CD4-positive, alpha-beta T cell (primary cell): Measurements from ENCODE around the gene ARPC1A. TPM values are rescaled to one million over a fixed set of nuclear protein-coding genes. Genes with fewer than 3 reads are reported as not detected.

ENCODE experiments used
- ATAC-seq: fragments of 200-7000 bp; cut with Tn5 transposase; one replicate; pipeline ENCODE4 v1.10.0; 2022; ENCODE audit warnings: mild to moderate bottlenecking; ENCODE audit not compliant: poor library complexity
- CTCF ChIA-PET: fragments of 350-600 bp; sonication (Branson Sonifier 250); formaldehyde crosslinking; loops from one replicate; lab custom pipeline; 2021; ENCODE audit warnings: antibody characterized with exemption, inconsistent platforms; lab: Charles Lee
- POLR2A ChIA-PET: fragments of 350-600 bp; sonication (Branson Sonifier 250); formaldehyde crosslinking; loops from one replicate; lab custom pipeline; 2021; ENCODE audit warnings: antibody characterized with exemption, inconsistent platforms; lab: Charles Lee
- DNase-seq, 14 experiments: peaks; one replicate each; pipeline ENCODE4 v3.0.0-alpha.2; 2013 to 2020; ENCODE audit warnings: mixed read lengths in 2 of 14
- H3K27ac ChIP-seq, 2 donors: one replicate each; pipeline versions ENCODE4 v1.5.1 to v1.7.0; 2013; ENCODE audit warnings: low read length in 2 of 2, low read depth in 1 of 2, mild to moderate bottlenecking in 1 of 2
- H3K27me3 ChIP-seq, 2 experiments: 1 replicate in 1 of 2; 2 replicates in 1 of 2; pipeline versions ENCODE4 v1.6.1 to v1.7.0; 2013; ENCODE audit warnings: low read length in 2 of 2, control low read depth in 1 of 2, mild to moderate bottlenecking in 1 of 2, moderate library complexity in 1 of 2; ENCODE audit not compliant: insufficient read depth in 2 of 2, control insufficient read depth in 1 of 2
- H3K36me3 ChIP-seq: one replicate; pipeline ENCODE4 v1.6.1; 2013; ENCODE audit warnings: low read length, control low read depth; ENCODE audit not compliant: insufficient read depth
- H3K4me1 ChIP-seq: one replicate; pipeline ENCODE4 v1.6.1; 2013; ENCODE audit warnings: low read length, control low read depth; ENCODE audit not compliant: insufficient read depth
- H3K4me3 ChIP-seq: one replicate; pipeline ENCODE4 v1.5.1; 2013; ENCODE audit warnings: mild to moderate bottlenecking, low read length, moderate library complexity
- H3K9me3 ChIP-seq, 2 experiments: 1 replicate in 1 of 2; 2 replicates in 1 of 2; pipeline versions ENCODE4 v1.6.1 to v1.7.0; 2013; ENCODE audit warnings: low read length in 2 of 2, mild to moderate bottlenecking in 2 of 2, control low read depth in 1 of 2, moderate library complexity in 1 of 2; ENCODE audit not compliant: control insufficient read depth in 1 of 2, insufficient read depth in 1 of 2
- H3K27ac Mint-ChIP-seq: one replicate; pipeline ENCODE4 v1.8.0; 2020; ENCODE audit warnings: mixed read lengths
- H3K27me3 Mint-ChIP-seq: one replicate; pipeline ENCODE4 v1.8.0; 2021; ENCODE audit warnings: mixed read lengths
- H3K36me3 Mint-ChIP-seq: one replicate; pipeline ENCODE4 v1.8.0; 2021; ENCODE audit warnings: low read depth, mixed read lengths
- H3K4me1 Mint-ChIP-seq: one replicate; pipeline ENCODE4 v1.8.0; 2021; ENCODE audit warnings: low read depth, mixed read lengths
- H3K4me3 Mint-ChIP-seq: one replicate; pipeline ENCODE4 v1.8.0; 2020; ENCODE audit warnings: mild to moderate bottlenecking, mixed read lengths
- H3K9me3 Mint-ChIP-seq: one replicate; pipeline ENCODE4 v1.8.0; 2020; ENCODE audit warnings: mixed read lengths
- CTCF ChIP-seq: fragments of 200-600 bp; IDR thresholded peaks from one replicate; pipeline ENCODE4 v1.8.0; 2022; ENCODE audit warnings: antibody characterized with exemption, mild to moderate bottlenecking
- intact Hi-C, 2 experiments: fragments of 100-400 bp; cut with DNase I in 1 of 2; cut with micrococcal nuclease in 1 of 2; formaldehyde crosslinking; loops; one replicate each; pipeline versions ENCODE4 v1.15.1 to v1.9.0; 2023 to 2025; cut with DNase I, micrococcal nuclease
- total RNA-seq, 174 experiments: library from RNA in 2 of 174; stranded (reverse) in 2 of 174; gene quantifications; one replicate each; pipeline ENCODE4 v1.2.3 and lab custom pipeline; 2021 to 2026

The ARPC1A gene
- total RNA-seq, 2 experiments from 2014 or later, result 25.3 to 30.4 TPM

GRCh38 chr7:99383203-99383602 is 57.5 kb downstream of the ARPC1A start:
- Histone ChIP-seq H3K9me3 (no peaks in the 10 kb centered on the region), H3K4me1 (peaks cover 79% of the 10 kb centered on the region), H3K4me3 (no peak overlapping the region), H3K36me3 (peaks cover 59% of the 10 kb centered on the region), H3K27ac (peak overlapping the region in 1 of 2 donors; percentile 65), H3K27me3 (no peaks in the 10 kb centered on the region)
- POLR2A ChIA-PET, result no interaction called here
- DNase-seq, result no peak
- TF ChIP-seq CTCF, result no peak
- ATAC-seq, result no peak
- Mint-ChIP-seq H3K27ac (peak overlapping the region; percentile 67), H3K4me3 (peak overlapping the region; percentile 42), H3K27me3 (no peaks in the 10 kb centered on the region), H3K36me3 (peaks cover 53% of the 10 kb centered on the region), H3K9me3 (no peaks in the 10 kb centered on the region), H3K4me1 (peaks cover 54% of the 10 kb centered on the region)
- intact Hi-C loops, result no loop called here
- CTCF ChIA-PET, result no interaction called here

GRCh38 chr7:99383791-99384370 is 58.2 kb downstream of the ARPC1A start:
- no peaks in the 10 kb centered on the region for H3K27me3 ChIP-seq
- no peaks in the 10 kb centered on the region for H3K9me3 Mint-ChIP-seq
- H3K4me3 Mint-ChIP-seq, result no peak overlapping the region
- intact Hi-C loops, result no loop called here
- peaks cover 53% of the 10 kb centered on the region for H3K4me1 Mint-ChIP-seq
- POLR2A ChIA-PET, result no interaction called here
- H3K27ac Mint-ChIP-seq, result peak overlapping the region; percentile 67
- CTCF ChIA-PET, result no interaction called here
- TF ChIP-seq CTCF, result no peak
- no peaks in the 10 kb centered on the region for H3K27me3 Mint-ChIP-seq
- peak overlapping the region; percentile 45 to 65 for H3K27ac ChIP-seq
- peaks cover 61% of the 10 kb centered on the region for H3K36me3 ChIP-seq
- H3K4me1 ChIP-seq, result peaks cover 72% of the 10 kb centered on the region
- peaks cover 54% of the 10 kb centered on the region for H3K36me3 Mint-ChIP-seq
- no peak for DNase-seq
- no peak for ATAC-seq
- H3K9me3 ChIP-seq, result no peaks in the 10 kb centered on the region
- H3K4me3 ChIP-seq, result no peak overlapping the region

- no peak overlapping the region for H3K4me3 Mint-ChIP-seq
- POLR2A ChIA-PET, result no interaction called here
- CTCF ChIA-PET, result no interaction called here
- no peaks in the 10 kb centered on the region for H3K9me3 Mint-ChIP-seq
- DNase-seq, result no peak
- H3K4me1 Mint-ChIP-seq, result peaks cover 47% of the 10 kb centered on the region
- Histone ChIP-seq H3K4me3 (no peak overlapping the region), H3K4me1 (peaks cover 65% of the 10 kb centered on the region), H3K27me3 (no peaks in the 10 kb centered on the region), H3K36me3 (peaks cover 67% of the 10 kb centered on the region), H3K27ac (peak overlapping the region in 1 of 2 donors; percentile 45), H3K9me3 (no peaks in the 10 kb centered on the region)
- ATAC-seq, result no peak
- peak overlapping the region; percentile 67 for H3K27ac Mint-ChIP-seq
- no peak for TF ChIP-seq CTCF
- intact Hi-C loops, result no loop called here
- peaks cover 55% of the 10 kb centered on the region for H3K36me3 Mint-ChIP-seq
- H3K27me3 Mint-ChIP-seq, result no peaks in the 10 kb centered on the region
Measured at GRCh38 chr7:99384523-99384922, 58.8 kb downstream of the ARPC1A start.
